GM12878 (cell line): ENCODE measurements around the gene MTO1. TPM values are rescaled to one million over a fixed set of nuclear protein-coding genes. Genes with fewer than 3 reads are reported as not detected.

Experiments used
- DPF2 ChIP-seq: fragments of 450-650 bp; IDR thresholded peaks from 2 replicates; pipeline ENCODE4 v1.6.1; 2017; ENCODE audit warnings: mild to moderate bottlenecking
- EED ChIP-seq: sonication (generic); IDR thresholded peaks from 2 replicates; pipeline ENCODE4 v1.6.1; 2016; ENCODE audit warnings: antibody characterized with exemption, low read depth
- EGR1 ChIP-seq, 2 experiments: IDR thresholded peaks; 1 replicate in 1 of 2; 2 replicates in 1 of 2; pipeline ENCODE4 v1.6.1; 2011 to 2012; ENCODE audit warnings: low read depth in 2 of 2, low read length in 2 of 2, borderline replicate concordance in 1 of 2, mild to moderate bottlenecking in 1 of 2, moderate library complexity in 1 of 2
- HDAC2 ChIP-seq: fragments of 200-600 bp; sonication (generic); IDR thresholded peaks from 2 replicates; pipeline ENCODE4 v1.6.1; 2017
- JUND ChIP-seq: IDR thresholded peaks from 2 replicates; pipeline ENCODE4 v1.6.1; 2012; ENCODE audit warnings: low read depth, mild to moderate bottlenecking, low read length, improper control_type of control experiment, moderate library complexity
- MEF2B ChIP-seq: fragments of 450-650 bp; IDR thresholded peaks from 2 replicates; pipeline ENCODE4 v1.6.1; 2018; ENCODE audit warnings: mild to moderate bottlenecking, moderate library complexity; ENCODE audit not compliant: partially characterized antibody, poor library complexity, severe bottlenecking
- MYC ChIP-seq: IDR thresholded peaks from 2 replicates; pipeline ENCODE4 v1.6.1; 2011; ENCODE audit warnings: mild to moderate bottlenecking, low read length, moderate library complexity, inconsistent platforms; ENCODE audit not compliant: insufficient read depth, insufficient replicate concordance, insufficient read length, severe bottlenecking
- NKRF ChIP-seq: fragments of 450-650 bp; conservative IDR thresholded peaks from 2 replicates; pipeline ENCODE4 v1.6.1; 2017; ENCODE audit warnings: mild to moderate bottlenecking, moderate library complexity
- PRDM15 ChIP-seq: fragments of 450-650 bp; formaldehyde crosslinking; IDR thresholded peaks from 2 replicates; pipeline ENCODE4 v1.4.0; 2020; ENCODE audit warnings: mild to moderate bottlenecking, moderate library complexity
- RFX5 ChIP-seq: IDR thresholded peaks from 2 replicates; pipeline ENCODE4 v1.6.1; 2011; ENCODE audit warnings: low read depth, low read length, improper control_type of control experiment
- TCF7 ChIP-seq: IDR thresholded peaks from 2 replicates; pipeline ENCODE4 v1.6.1; 2014; ENCODE audit warnings: antibody characterized with exemption, borderline replicate concordance
- WRNIP1 ChIP-seq: IDR thresholded peaks from 2 replicates; pipeline ENCODE4 v1.6.1; 2011; ENCODE audit warnings: low read depth, low read length, improper control_type of control experiment, borderline replicate concordance
- ZNF274 ChIP-seq: IDR thresholded peaks from one replicate; pipeline ENCODE4 v1.8.0; 2011; ENCODE audit not compliant: insufficient read length, insufficient read depth
- ZSCAN29 ChIP-seq: fragments of 450-650 bp; IDR thresholded peaks from 2 replicates; pipeline ENCODE4 v1.6.1; 2017; ENCODE audit warnings: mild to moderate bottlenecking, moderate library complexity
- polyA plus RNA-seq, 11 experiments: library from polyadenylated mRNA; depleted of rRNA in 4 of 11; unstranded in 6 of 11; stranded (reverse) in 5 of 11; fragments of >200 nt; fragmentation: Nextera tagmentation in 4 of 11; fragmentation: Illumina TruSeq in 1 of 11; extraction: Ambion mirVana in 4 of 11; extraction: Trizol in 1 of 11; gene quantifications; 1 replicate in 1 of 11; 2 replicates in 10 of 11; pipeline versions ENCODE4 v1.2.1 to v1.2.3, GENCODE V29; 2011 to 2016; ENCODE audit warnings: inconsistent platforms in 2 of 11, missing spikeins in 2 of 11, low read depth in 1 of 11
- total RNA-seq, 4 experiments: library from RNA; depleted of rRNA in 3 of 4; stranded (reverse); fragments of >200 nt in 3 of 4; fragmentation: Illumina TruSeq in 1 of 4; extraction: Trizol in 1 of 4; gene quantifications; 2 replicates each; pipeline versions ENCODE4 v1.2.1 to v1.2.3, GENCODE V29; 2013 to 2021
- TF ChIP-seq, protein P1 (sequence below): fragments of 450-650 bp; IDR thresholded peaks from 2 replicates; pipeline ENCODE4 v1.6.1; 2017; ENCODE audit warnings: mild to moderate bottlenecking
- TF ChIP-seq, protein P2 (sequence below): IDR thresholded peaks from 2 replicates; pipeline ENCODE4 v1.6.1; 2011; ENCODE audit warnings: borderline replicate concordance, low read depth, mild to moderate bottlenecking, moderate library complexity, mixed read lengths, low read length; ENCODE audit not compliant: insufficient read depth; ENCODE audit errors: extremely low read length

Gene MTO1
- total and polyA plus RNA-seq, 10 of the 15 experiments (the other 5 are each of a cell fraction or from before 2014, with no cell fraction given): 24.8 to 53.6 (median 33.1) TPM

DNA sequence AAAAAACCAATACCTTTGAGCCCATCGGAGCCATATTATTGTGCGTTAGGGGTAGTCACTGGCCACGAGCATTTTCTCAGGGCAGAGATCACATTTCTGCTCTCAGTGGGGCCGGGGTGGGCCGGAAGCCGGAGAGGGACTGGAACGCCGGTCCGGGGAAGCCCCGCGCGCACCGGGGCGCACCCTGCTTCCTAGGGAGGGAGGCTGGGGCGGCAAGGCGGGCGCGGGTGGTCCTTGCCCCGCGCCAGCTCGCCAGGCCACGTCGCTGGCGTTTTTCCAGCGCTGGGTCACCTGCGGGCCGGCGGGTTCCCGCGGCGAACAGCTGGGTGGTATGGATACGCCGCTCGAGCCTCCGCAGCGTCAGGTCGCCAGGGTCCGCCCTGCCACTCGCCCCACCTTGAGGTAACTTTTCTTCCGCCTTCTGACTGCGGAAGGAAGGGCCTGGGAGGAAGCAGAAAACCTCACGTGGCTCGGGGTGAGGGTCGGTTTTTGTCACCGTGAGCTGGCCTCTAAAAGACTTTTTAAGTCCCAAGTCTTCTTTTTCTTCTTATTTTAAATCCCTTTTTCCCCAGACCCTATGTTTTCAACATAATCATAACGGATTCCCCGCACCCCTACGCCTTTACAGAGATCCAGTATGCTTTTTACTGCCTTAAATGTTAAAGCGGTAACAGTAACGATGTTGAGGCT, 62.0 kb downstream of the MTO1 start (continued):
- TF ChIP-seq PRDM15 (CRISPR knock-in tag) (no peak), ZSCAN29 (no peak), JUND (no peak), MYC (peak; percentile 74), RFX5 (no peak), ZNF274 (no peak), MEF2B (no peak), DPF2 (peak; percentile 93), EGR1 (IDR thresholded peaks at IDR 0.05; ENCODE audit: borderline replicate concordance in 1 of 2, low read depth in 2 of 2, low read length in 2 of 2) (peak in 1 of 2 experiments; percentile 70; a peak in 2 of 3 replicates), HDAC2 (no peak), EED (peak; percentile 38; the same call in 1 of the 2 replicates), NKRF (peak; percentile 74), TCF7 (no peak), WRNIP1 (no peak)
- TF ChIP-seq, protein P1, sequence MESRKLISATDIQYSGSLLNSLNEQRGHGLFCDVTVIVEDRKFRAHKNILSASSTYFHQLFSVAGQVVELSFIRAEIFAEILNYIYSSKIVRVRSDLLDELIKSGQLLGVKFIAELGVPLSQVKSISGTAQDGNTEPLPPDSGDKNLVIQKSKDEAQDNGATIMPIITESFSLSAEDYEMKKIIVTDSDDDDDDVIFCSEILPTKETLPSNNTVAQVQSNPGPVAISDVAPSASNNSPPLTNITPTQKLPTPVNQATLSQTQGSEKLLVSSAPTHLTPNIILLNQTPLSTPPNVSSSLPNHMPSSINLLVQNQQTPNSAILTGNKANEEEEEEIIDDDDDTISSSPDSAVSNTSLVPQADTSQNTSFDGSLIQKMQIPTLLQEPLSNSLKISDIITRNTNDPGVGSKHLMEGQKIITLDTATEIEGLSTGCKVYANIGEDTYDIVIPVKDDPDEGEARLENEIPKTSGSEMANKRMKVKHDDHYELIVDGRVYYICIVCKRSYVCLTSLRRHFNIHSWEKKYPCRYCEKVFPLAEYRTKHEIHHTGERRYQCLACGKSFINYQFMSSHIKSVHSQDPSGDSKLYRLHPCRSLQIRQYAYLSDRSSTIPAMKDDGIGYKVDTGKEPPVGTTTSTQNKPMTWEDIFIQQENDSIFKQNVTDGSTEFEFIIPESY: no peak
- TF ChIP-seq, protein P2, sequence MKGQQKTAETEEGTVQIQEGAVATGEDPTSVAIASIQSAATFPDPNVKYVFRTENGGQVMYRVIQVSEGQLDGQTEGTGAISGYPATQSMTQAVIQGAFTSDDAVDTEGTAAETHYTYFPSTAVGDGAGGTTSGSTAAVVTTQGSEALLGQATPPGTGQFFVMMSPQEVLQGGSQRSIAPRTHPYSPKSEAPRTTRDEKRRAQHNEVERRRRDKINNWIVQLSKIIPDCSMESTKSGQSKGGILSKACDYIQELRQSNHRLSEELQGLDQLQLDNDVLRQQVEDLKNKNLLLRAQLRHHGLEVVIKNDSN: peak; percentile 70
